GM10847 (cell line): ENCODE results near the gene SLC44A3.

ENCODE experiments used
- POLR2A ChIP-seq: IDR thresholded peaks from 2 replicates; pipeline ENCODE4 v1.6.1; 2011; ENCODE audit not compliant: insufficient read length; ENCODE audit errors: extremely low read depth

SLC44A3 gene

DNA sequence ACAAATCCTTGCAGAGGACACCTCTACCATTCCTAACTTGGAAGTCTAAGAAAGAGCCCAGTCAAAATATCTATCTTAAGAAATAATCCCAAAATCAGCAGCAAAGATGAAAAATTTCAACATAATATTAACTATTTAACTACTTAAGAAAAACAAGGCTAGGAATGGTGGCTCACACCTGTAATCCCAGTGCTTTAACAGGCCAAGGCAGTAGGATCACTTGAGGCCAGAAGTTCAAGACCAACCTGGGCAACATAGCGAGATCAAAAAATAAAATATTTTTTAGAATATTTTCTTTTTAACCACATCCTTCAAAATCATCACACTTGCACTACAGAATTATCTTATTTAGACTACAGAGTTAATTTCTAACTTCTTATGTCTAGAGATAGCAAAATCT lies 101.8 kb downstream of the SLC44A3 start:
- no peak for TF ChIP-seq POLR2A

DNA sequence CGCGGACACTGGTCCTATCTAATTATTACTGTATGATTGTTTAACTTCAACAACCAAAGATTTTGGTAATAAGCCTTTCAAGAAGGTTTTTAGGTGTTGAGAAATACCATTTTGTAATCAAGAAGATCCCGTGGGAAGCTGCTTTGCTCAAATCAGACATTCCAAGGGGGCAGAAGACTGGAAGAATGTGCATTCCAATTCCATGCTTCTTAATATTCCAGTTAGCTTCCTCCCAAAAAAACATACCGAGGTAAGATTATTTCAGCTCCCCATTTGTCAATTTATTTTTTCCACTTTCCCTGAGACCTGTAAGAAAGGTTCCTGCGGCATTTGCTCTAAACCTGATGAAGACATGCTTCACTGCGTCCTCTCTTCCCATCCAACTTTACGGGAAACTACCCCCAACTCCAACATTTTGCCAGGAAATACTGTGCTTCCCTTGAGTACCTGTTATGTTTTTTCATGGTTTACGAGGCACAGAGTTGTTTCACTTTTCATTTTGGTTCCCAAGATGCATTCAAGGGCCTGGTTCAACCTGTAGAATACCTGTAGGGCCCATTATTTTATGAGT lies 102.7 kb downstream of the SLC44A3 start:
- no peak for TF ChIP-seq POLR2A

DNA sequence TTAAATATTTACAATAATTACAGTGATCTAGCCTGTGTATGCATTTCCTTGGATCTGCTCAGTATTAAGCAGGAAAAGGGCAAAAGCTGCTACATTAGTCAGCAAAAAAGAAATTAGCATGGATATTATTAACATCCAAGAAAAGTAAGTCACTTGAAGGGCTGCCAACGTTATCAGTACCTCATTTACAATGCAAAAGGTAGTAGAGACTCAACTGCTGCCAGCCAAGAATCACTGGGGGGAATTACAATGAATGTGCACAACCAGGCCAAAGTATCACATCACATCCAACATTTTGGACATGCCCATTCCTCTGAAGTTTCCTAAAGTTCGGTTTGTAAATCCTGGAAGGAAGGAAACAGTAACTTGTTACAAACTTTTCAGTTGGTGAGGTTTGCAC lies 104.8 kb downstream of the SLC44A3 start:
- TF ChIP-seq POLR2A: no peak

DNA sequence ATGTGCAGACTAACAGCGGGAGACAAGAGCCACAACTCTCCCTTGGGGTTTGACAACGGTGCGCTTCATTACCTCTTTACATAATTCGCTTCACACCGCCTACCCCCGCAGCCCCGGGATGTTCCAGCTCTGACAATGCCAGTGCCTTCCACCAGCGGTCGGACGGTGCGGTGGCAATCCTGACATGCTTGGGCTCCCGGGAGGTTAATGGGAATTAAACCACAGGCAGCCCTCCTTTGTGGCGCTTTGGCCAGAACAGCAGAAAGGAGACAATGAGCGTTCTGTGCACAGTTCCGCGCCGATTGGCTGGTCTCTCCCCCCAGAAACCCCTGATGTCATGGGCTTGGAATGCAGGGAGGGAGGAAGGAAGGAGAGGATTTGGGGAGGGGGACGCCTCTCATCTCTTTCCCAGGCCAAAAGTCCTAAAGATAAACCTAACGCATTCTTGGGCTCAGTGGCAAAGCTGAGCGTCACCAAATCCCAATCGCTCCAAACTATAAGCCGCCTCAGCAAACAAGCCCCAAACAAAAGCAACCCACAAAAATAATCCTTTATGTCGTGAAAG lies 105.5 kb downstream of the SLC44A3 start:
- TF ChIP-seq POLR2A: no peak

DNA sequence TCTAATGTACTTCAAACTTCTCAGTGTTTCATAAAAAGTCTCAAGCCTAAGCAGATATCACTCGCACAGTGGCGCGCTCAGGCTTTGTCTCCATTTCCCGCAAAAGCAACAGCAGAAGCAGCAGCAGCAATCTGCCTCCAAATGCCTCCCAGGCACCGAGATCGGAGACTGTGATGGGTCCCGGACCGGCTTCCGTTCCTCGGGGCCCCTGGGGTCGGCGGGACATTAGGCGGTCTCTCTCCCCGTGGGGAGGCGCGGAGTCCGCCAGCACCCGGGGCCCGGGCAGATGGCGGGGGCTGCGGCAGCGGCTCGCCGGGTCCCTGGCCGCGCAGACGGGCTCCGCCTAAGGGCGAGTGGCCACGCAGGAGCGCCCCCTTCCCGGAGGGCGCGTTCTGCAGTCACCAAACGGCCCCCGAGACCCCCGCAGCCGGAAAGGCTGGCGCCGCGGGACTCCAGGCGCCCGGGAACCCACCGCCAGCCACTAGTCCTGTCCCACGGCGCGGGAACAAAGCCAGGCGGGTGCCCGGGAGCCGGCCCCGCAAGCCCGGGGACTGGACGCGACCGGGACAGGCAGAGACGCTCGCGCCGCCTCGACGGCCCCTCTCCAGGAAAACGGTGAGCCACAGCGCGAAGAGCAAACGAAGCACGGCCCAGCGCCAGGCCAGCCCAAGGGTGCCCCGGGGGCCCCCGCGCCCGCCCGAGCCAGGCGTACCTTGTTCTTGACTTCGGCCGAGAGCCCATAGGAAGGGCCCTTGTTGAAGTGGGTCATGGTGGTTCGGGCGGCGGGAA lies 106.2 kb downstream of the SLC44A3 start:
- no peak for TF ChIP-seq POLR2A

DNA sequence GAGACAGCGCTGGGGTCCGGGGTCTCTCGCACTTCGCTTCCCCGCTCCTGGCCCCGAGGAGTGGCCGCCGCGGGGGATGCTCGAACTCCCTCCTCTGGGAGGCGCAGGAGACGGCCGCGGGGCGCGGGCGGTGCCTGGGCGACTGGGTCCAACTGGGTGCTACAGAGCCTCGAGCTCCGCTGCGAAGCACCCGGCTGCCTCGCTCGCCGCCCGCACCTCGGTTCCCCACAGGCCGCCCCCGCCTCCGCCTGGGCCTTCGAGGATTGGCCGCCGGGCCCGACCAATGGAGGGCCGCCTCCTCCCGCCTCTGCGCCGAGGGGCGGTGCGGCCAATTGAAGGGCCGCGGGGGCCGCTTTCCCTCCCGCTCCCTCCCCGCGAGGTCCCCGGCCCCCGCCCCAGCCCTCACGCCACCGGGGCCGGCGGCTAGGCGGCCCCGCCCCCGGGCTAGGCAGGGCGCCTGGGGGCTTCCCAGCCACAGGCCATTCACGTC lies 106.8 kb downstream of the SLC44A3 start, which contains the start of gene CNN3:
Gene CNN3, minus strand, starts transcription at position 196 of the 490 bp plus-strand sequence. CDS start 216 bp downstream, outside the sequence.
- peak; percentile 71 for TF ChIP-seq POLR2A

DNA sequence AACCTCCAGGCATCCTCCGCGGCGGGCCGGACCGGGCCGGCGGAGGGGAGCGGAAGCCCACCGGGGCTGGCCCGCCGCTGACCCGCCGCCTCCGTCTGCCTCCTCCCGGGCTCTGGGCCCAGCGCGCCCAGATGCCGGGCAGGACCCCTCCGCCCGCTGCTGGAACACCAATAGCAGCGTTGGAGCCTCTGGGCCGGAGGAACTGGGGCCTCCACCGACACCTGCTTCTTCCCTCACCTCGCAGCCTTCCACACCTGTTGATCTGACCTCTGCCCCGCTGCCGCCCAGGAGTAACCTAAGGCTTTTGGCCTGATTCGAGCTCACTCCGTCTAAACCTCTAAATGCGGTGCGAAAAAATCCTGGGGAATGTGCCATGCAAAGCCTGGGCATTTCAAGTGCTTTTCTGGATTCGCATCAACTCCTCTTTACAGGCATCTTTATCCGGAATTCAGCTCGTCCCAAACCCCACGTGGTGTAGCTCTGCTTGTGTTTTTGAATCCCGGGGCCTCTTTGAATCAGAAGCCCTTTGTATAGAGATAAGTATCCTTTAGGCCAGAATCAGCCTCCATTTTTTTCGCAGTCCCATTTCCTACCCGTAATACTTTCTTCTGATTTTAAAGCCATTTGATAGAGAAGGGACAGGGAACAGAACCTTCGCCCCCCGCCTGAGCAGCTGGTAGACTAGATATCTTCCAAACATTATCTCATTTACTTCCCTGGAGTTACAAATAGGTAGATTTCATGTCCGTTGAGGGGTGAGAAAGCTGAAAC lies 107.4 kb downstream of the SLC44A3 start:
- TF ChIP-seq POLR2A: no peak

DNA sequence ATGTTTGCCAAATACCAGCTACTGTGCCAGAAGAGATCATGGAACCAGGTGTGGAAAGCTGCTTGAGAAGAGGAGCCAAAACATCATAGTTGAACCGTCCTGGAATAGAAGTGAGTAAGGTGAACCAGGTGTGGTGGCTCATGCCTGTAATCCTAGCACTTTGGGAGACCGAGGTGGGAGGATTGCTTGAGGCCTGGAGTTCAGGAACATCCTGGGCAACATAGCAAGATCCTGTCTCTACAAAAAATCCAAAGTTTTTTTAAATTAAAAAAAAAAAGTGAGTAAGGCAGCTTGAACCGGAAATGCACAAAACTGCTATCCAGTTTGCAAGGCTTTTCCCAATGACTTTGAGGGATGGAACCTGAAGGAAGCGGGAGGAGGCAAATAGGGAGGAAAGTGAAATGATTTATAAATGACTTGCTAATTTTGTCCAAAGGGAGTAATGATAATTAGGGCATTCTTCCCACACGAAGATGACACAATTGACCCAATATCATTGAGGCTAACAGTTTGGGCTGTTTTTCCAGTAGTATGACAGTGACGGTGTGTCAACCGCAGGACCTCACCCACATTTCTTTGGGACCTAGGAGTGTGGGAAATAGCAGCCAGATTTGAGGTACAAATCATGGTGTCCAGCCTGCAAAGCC lies 108.3 kb downstream of the SLC44A3 start:
- no peak for TF ChIP-seq POLR2A

DNA sequence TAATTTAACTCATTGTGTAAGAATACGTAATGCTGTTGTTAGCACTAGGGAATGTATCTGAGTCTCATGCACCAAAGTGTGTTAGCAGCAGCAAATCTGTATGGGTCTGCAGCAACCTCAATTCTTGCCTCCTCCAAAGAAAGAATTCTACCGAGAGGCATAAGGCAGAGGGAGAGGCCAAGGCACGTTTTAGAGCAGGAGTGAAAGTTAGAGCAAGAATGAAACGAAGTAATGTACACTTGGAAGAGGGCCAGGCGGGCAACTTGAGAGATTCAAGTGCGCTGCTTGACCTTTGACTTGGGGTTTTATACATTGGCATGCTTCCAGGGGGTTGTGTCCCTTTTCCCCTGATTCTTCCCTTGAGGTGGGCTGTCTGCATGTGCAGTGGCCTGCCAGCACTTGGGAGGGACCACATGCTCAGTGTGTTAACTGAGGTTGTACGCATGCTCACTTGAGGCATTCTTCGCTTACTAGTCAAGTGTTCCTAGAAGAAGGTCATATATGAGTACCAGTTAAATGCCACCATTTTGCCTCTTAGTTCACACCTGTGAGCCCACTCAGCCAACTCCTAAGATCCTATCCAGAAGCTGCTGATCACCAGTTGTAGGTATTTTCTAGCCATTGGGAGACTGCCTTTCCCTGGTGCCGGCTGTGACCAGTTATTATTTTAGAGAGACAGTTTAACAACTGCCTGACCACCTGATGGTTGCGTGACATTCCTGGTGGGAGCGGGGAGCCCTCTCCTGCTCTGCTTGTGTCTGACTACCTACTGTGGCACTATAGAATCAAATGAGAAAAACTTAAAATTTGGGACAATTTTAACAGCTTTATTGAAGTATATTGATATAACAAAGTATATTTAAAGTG lies 109.4 kb downstream of the SLC44A3 start:
- no peak for TF ChIP-seq POLR2A

DNA sequence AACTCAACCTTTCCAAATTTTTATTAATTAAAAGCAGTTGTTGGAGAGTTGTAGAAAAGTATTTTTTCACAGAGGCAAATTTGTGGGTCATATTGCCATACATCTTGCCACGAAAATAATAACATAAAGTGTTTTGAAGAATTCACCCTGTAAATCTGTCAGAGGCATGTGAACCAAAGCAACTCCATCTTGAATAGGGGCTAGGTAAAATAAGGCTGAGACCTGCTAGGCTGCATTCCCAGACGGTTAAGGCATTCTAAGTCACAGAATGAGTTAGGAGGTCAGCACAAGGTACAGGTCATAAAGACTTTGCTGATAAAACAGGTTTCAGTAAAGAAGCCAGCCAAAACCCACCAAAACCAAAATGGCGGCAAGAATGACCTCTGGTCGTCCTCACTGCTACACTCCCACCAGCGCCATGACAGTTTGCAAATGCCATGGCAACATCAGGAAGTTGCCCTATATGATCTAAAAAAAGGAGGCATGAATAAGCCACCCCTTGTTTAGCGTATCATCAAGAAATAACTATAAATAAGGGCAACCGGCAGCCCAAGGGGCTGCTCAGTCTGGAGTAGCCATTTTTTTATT lies 111.2 kb downstream of the SLC44A3 start:
- TF ChIP-seq POLR2A: no peak

DNA sequence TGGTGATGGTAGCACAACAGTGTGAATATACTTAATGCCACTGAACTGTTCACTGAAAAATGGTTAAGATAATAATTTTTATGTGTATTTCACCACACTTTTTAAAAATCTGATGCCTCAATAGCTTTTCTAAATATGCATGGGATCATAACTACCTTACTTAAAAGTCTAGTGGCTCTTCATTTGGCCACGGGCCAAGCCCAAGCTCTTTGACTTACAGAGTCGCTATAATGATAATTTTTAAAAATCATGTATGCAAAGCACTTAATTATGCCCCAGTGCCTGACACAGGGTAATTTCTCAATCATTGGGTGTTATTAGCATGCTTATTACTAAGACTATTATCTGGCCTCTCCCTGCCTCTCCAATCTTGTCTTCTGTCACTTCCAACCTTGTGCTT lies 114.4 kb downstream of the SLC44A3 start:
- no peak for TF ChIP-seq POLR2A

DNA sequence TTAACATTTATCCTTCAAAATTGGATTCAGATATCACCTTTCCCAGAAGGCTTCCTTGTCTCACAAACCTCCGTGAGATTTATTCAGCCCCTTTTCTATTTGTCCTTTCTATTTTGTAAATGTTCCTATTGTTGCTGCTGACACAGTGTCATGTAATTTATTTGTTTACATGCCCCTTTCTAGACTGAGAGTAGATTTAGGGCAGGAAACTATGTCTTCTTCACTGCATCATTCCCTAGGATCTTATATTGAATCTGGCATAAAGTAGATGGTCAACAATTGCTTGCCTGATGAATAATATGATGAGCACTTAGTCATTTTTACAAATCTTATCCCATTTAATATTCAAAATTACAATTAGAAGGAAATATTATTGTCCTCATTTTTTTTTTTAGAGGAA lies 114.9 kb downstream of the SLC44A3 start:
- TF ChIP-seq POLR2A: no peak

DNA sequence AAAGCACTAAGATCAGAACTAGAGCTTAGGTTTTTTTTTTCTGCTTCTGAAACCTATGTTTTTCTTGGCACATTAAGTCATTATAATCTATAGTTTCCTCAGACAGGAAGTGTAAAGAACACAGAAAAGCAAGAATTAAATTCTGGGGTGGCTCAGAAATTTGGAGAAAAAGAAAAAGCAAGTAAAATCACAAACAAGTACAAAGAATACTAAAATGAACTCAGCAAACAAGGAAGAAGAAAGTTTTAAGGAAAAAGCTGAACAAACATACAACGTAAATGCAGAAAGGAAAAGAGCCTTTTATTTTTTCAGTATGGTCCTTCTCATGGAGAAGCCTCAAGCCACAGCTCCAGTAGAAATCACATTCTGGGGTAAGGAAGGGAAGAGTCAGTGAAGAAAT lies 115.3 kb downstream of the SLC44A3 start:
- no peak for TF ChIP-seq POLR2A
